ENCODE results near the gene TINAGL1.

The TINAGL1 gene

GRCh38 chr1:31605908-31606427 lies 29.7 kb downstream of the TINAGL1 start:
- no peak for DNase-seq

GRCh38 chr1:31607360-31607759 lies 31.0 kb downstream of the TINAGL1 start:
- DNase-seq = no peak

GRCh38 chr1:31609514-31610118 lies 33.3 kb downstream of the TINAGL1 start:
- no peak for DNase-seq

- no peak for DNase-seq
Measured at GRCh38 chr1:31614414-31615005, 38.2 kb downstream of the TINAGL1 start.

- no peak for DNase-seq
Measured at GRCh38 chr1:31615414-31615813, 39.1 kb downstream of the TINAGL1 start.

GRCh38 chr1:31615939-31616338 lies 39.6 kb downstream of the TINAGL1 start:
- DNase-seq = no peak

- DNase-seq = no peak
Measured at GRCh38 chr1:31617218-31617915, 41.1 kb downstream of the TINAGL1 start, which contains the start of gene HCRTR1. HCRTR1 (plus strand) TSS chr1:31617689; CDS start chr1:31619193, 1,504 bp downstream.

GRCh38 chr1:31617916-31618746 lies 41.8 kb downstream of the TINAGL1 start:
- DNase-seq = no peak

GRCh38 chr1:31618916-31619846 lies 42.9 kb downstream of the TINAGL1 start:
- DNase-seq = no peak

- no peak for DNase-seq
Measured at GRCh38 chr1:31620631-31621497, 44.5 kb downstream of the TINAGL1 start.

- no peak for DNase-seq
Measured at GRCh38 chr1:31621498-31621820, 45.1 kb downstream of the TINAGL1 start.

- peak in 6 of 58 donors; percentile 6 to 34 (median 30) for DNase-seq
Measured at GRCh38 chr1:31621847-31622730, 45.8 kb downstream of the TINAGL1 start.

- DNase-seq = no peak
Measured at GRCh38 chr1:31623365-31623764, 47.0 kb downstream of the TINAGL1 start.

- no peak for DNase-seq
Measured at GRCh38 chr1:31624309-31624708, 48.0 kb downstream of the TINAGL1 start.

- no peak for DNase-seq
Measured at GRCh38 chr1:31624731-31625514, 48.6 kb downstream of the TINAGL1 start.

- DNase-seq = no peak
Measured at GRCh38 chr1:31625561-31626222, 49.4 kb downstream of the TINAGL1 start.
